Brain microvascular endothelial cell (primary cell): Measurements from ENCODE around the gene KAT2A.

Experiments used
- DNase-seq: peaks from one replicate; pipeline ENCODE4 v3.0.0-alpha.2; 2020
- H3K27ac ChIP-seq: fragments of 250-450 bp; sonication (Bioruptor Pico); 2 replicates; pipeline ENCODE4 v1.5.1; 2020; ENCODE audit warnings: mild to moderate bottlenecking, moderate library complexity
- H3K27me3 ChIP-seq: fragments of 250-450 bp; sonication (Bioruptor Pico); replicated peaks from 2 replicates; pipeline ENCODE4 v1.5.1; 2020; ENCODE audit warnings: mild to moderate bottlenecking
- H3K36me3 ChIP-seq: fragments of 250-450 bp; sonication (Bioruptor Pico); replicated peaks from 2 replicates; pipeline ENCODE4 v1.5.1; 2020; ENCODE audit warnings: mild to moderate bottlenecking
- H3K4me3 ChIP-seq: 2 replicates; pipeline ENCODE4 v1.5.1; 2011; ENCODE audit warnings: low read depth, mild to moderate bottlenecking, control low read depth, low read length, moderate library complexity
- CTCF ChIP-seq: IDR thresholded peaks from 2 replicates; pipeline ENCODE4 v1.5.1; 2011; ENCODE audit warnings: low read depth, mild to moderate bottlenecking, moderate library complexity, low read length, control low read depth, inconsistent platforms; ENCODE audit errors: missing control alignments
- in situ Hi-C: cut with HindIII; loops from 2 replicates; pipeline ENCODE4 v1.10.0; 2017; ENCODE audit warnings: low sequenced_read_pairs, low pct_ligation_motif_present

KAT2A gene

GRCh38 chr17:42120770-42121769 is at the start of gene KAT2A:
Gene KAT2A (minus strand): TSS chr17:42121367. CDS start chr17:42121304, 63 bp downstream.
- Histone ChIP-seq H3K27ac (no peak within 1 kb of the TSS), H3K27me3 (no peaks in the 10 kb centered on the region), H3K36me3 (peaks cover 23% of the 10 kb centered on the region), H3K4me3 (peak within 1 kb of the TSS; percentile 58)
- DNase-seq, result peak; percentile 70
- in situ Hi-C loops, result loop anchor here (25.0 kb wide), 1 partner anchor 159 kb away; the partner anchor contains the start of gene CNP
- TF ChIP-seq CTCF, result no peak

- H3K36me3 ChIP-seq, result no peaks in the 10 kb centered on the region
- in situ Hi-C loops, result no loop called here
- TF ChIP-seq CTCF, result no peak
- no peaks in the 10 kb centered on the region for H3K27me3 ChIP-seq
- H3K27ac ChIP-seq, result no peak overlapping the region
- no peak overlapping the region for H3K4me3 ChIP-seq
- no peak for DNase-seq
These were observed 48.2 kb upstream of the KAT2A start for GRCh38 chr17:42169351-42169750.

- DNase-seq, result no peak
- H3K36me3 ChIP-seq, result no peaks in the 10 kb centered on the region
- in situ Hi-C loops, result no loop called here
- H3K27me3 ChIP-seq, result no peaks in the 10 kb centered on the region
- no peak for TF ChIP-seq CTCF
- no peak overlapping the region for H3K27ac ChIP-seq
- no peak overlapping the region for H3K4me3 ChIP-seq
These were observed 46.6 kb upstream of the KAT2A start for GRCh38 chr17:42167807-42168206.

GRCh38 chr17:42166196-42166763 is 45.1 kb upstream of the KAT2A start:
- no peak overlapping the region for H3K27ac ChIP-seq
- no peaks in the 10 kb centered on the region for H3K27me3 ChIP-seq
- no peak overlapping the region for H3K4me3 ChIP-seq
- in situ Hi-C loops, result no loop called here
- DNase-seq, result no peak
- H3K36me3 ChIP-seq, result no peaks in the 10 kb centered on the region
- no peak for TF ChIP-seq CTCF

- H3K27ac ChIP-seq, result no peak overlapping the region
These were observed 44.6 kb upstream of the KAT2A start for GRCh38 chr17:42165751-42166150.

More at GRCh38 chr17:42165751-42166150, 44.6 kb upstream of the KAT2A start:
- Histone ChIP-seq H3K36me3 (no peaks in the 10 kb centered on the region), H3K27me3 (no peaks in the 10 kb centered on the region), H3K4me3 (no peak overlapping the region)
- in situ Hi-C loops, result no loop called here
- no peak for DNase-seq
- TF ChIP-seq CTCF, result no peak
